GM19455 (cell line): ENCODE data around the gene MALAT1.

ENCODE experiments used
- ATAC-seq: cut with Tn5 transposase; IDR thresholded peaks from one replicate; pipeline ENCODE4 v1.9.1; 2021; ENCODE audit not compliant: unreplicated experiment

The MALAT1 gene

GRCh38 chr11:65554842-65555430 lies 56.1 kb downstream of the MALAT1 start:
- ATAC-seq = no peak

- no peak for ATAC-seq
Measured at GRCh38 chr11:65555693-65556231, 56.9 kb downstream of the MALAT1 start.
